CD4-positive, alpha-beta T cell treated with Interleukin-12 subunit alpha and Interleukin-12 subunit beta, for 1 hour (primary cell): Measurements from ENCODE around the gene ACSF3.

Experiments
- DNase-seq: peaks from one replicate; pipeline ENCODE4 v3.0.0-alpha.2; 2020

The ACSF3 gene

GRCh38 chr16:89095491-89095951 is 1.9 kb downstream of the ACSF3 start:
- DNase-seq: no peak

- DNase-seq: no peak
These were observed 2.5 kb downstream of the ACSF3 start for GRCh38 chr16:89096042-89096717.

- peak; percentile 74 for DNase-seq
These were observed 3.2 kb downstream of the ACSF3 start for GRCh38 chr16:89096768-89097391.

DNA sequence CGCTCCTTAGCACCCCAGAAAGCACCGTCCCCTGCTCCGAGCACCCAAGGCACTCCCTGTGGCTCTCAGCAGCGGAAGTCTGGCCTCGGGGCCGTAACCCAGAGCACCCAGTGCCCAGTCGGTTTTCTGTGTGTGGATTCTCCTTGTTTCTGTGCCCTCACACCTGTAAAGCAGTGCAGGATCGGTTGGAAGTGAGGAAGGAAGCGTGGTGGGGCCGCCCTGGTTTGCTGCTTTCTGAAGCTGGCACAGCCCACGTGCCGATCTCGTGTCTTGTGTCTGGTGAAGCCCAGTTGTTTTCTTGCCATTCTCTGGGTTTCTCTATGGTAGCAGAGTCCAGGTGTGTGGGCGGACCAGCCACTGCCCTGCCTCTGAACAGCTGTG is 3.7 kb downstream of the ACSF3 start:
- peak; percentile 11 for DNase-seq

- no peak for DNase-seq
These were observed 5.2 kb downstream of the ACSF3 start for GRCh38 chr16:89098767-89099430.

- DNase-seq: no peak
These were observed 6.3 kb downstream of the ACSF3 start for GRCh38 chr16:89099905-89100304.

- no peak for DNase-seq
These were observed 7.1 kb downstream of the ACSF3 start for GRCh38 chr16:89100601-89101302.

- no peak for DNase-seq
These were observed 7.8 kb downstream of the ACSF3 start for GRCh38 chr16:89101303-89102040.

DNA sequence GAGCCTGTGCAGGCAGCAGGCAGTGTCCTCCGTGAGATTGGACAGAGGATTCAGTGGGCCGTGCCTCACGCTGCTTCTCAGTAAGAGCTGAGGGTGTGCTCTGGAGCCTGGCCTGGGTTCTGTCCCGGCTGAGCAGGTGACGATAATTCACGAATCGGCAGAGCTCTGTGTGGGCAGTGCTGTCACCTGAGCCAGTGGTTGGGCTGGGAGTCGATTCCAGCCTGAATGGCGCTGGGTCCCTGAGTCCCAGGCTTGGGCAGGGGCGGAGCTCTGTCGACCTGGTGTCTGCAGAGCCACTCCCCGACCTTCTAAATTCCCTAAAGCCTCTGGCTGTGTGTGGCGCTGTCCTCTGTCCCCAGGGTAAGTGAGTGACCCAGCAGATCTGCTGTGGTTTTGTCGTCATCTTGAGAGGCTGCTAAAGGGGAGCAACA is 8.4 kb downstream of the ACSF3 start:
- no peak for DNase-seq

GRCh38 chr16:89102481-89103073 is 8.9 kb downstream of the ACSF3 start:
- DNase-seq: no peak

DNA sequence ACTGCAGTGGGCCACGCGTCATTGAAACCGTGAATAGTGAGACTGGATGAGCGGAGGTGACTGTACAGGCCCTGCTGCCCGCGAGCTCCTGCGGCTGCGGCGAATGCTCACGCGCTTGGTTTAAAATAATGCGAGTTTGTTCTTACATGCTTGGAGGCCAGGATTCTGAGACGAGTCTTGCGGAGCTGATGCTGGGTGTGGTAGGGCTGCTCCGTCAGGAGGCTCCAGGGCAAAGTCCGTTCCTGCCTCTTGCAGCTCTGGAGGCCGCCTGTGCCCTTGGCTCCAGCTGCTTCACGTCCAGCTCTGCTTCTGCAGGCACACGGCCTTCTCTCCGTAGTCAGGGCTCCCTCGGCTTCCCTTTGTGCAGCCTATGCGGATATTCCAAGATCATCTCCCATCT is 9.5 kb downstream of the ACSF3 start:
- no peak for DNase-seq

DNA sequence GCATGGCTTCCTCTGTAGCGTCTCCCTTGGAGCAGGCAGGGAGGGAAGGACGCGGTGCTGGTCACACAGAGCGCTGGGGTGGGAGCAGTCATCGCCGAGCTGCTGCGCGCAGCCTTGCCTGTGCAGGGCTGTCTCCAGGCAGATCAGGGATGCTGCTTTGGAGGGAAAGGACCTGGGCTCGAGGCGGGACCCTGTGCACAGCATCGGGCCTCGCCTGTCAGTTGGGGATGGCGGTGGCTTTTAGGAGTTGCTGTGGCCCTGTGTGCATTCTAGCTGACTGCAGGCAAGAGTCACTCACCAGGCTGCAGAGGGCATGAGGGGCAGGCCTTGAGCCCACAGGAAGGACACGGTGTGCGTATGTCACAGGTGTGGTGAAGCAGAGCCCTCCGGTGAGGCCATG is 10.1 kb downstream of the ACSF3 start:
- no peak for DNase-seq

GRCh38 chr16:89104303-89104702 is 10.7 kb downstream of the ACSF3 start:
- DNase-seq: no peak

GRCh38 chr16:89104930-89105571 is 11.4 kb downstream of the ACSF3 start:
- DNase-seq: no peak

DNA sequence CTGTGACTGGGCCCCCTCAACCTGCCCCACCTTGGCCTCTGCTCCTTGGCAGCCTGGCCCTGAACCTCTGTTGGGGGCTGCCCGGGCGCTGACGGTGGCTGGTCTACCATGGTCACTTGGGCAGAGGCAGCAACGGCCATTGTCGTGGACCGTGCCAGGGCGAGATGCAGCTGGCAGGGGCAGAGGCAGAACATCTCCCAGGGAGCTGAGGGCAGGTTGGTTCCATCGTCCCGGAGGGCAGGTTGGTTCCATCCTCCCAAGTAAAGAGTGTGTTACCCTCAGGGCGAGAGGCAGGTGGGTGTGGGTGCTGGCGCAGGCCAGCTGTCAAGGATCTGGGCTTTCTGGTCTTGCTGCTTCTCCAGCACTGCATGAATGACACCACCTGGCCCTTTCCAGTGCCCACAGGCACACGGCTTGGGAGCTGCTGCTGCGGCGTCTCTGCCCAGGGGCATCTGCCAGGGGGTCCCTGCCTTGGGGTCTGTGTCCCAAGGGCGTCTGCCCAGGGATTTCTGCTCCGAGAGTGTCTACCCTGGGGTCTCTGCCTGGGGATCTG is 12.0 kb downstream of the ACSF3 start:
- DNase-seq: no peak

- DNase-seq: no peak
These were observed 13.0 kb downstream of the ACSF3 start for GRCh38 chr16:89106533-89107202.

- no peak for DNase-seq
These were observed 13.5 kb downstream of the ACSF3 start for GRCh38 chr16:89107203-89107582.

DNA sequence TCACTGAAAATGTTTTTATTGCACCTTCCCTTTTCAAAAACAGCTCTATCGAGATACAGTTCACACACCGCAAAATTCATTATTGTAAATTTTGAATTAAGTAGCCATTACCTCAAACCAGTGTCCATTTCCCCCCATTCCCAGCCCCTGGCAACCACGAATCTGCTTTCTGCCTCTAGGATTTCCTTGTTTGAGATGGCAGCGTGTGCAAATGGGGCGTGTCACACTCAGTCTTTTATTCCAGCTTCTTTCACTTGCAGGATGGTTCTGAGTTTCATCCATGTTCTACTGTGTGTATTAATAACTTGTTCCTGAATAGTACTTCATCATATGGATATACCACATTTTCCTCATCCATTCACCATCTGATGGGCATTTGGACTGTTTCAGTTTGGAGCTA is 14.8 kb downstream of the ACSF3 start:
- DNase-seq: no peak

- no peak for DNase-seq
These were observed 17.0 kb downstream of the ACSF3 start for GRCh38 chr16:89110641-89111040.

DNA sequence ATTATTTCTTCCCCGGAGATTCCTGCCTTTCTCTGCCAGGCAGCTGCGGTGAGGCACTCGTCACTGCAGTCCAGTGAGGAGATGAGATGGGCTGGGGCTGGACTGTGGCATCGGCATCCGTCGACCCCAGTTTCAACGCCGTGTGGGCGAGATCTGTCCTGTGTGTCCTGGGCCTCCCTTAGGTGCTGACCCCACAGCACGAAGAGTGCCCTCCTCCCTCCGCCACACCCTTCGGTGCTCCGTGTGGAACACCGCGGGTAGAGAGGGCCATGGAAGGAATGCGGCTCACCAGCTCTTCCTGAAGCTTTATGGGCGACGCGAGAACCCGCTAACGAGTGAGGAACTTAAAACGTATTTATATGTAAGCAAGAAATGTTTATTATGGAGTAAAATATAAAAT is 17.6 kb downstream of the ACSF3 start:
- DNase-seq: no peak
